Mucosa of descending colon (tissue), 3 donors: ENCODE data around the gene CHRND. TPM values are rescaled to one million over a fixed set of nuclear protein-coding genes. Genes with fewer than 3 reads are reported as not detected.

Source experiments
- ATAC-seq: fragments of 200-7000 bp; cut with Tn5 transposase; one replicate; pipeline ENCODE4 v1.9.1; 2020; ENCODE audit warnings: mild to moderate bottlenecking, moderate library complexity
- DNase-seq, 3 donors: peaks; one replicate each; pipeline ENCODE4 v3.0.0-alpha.2; 2020
- H3K36me3 ChIP-seq: fragments of 200-600 bp; one replicate; pipeline ENCODE4 v1.8.0; 2021; ENCODE audit warnings: low read depth, mild to moderate bottlenecking
- H3K4me1 ChIP-seq: fragments of 200-600 bp; one replicate; pipeline ENCODE4 v1.8.0; 2021; ENCODE audit warnings: low read depth, mild to moderate bottlenecking
- H3K4me3 ChIP-seq: fragments of 200-600 bp; one replicate; pipeline ENCODE4 v1.8.0; 2021; ENCODE audit warnings: mild to moderate bottlenecking
- H3K9me3 ChIP-seq: fragments of 200-600 bp; one replicate; pipeline ENCODE4 v1.8.0; 2021; ENCODE audit warnings: mild to moderate bottlenecking
- CTCF ChIP-seq: fragments of 200-600 bp; IDR thresholded peaks from one replicate; pipeline ENCODE4 v1.8.0; 2022; ENCODE audit warnings: antibody characterized with exemption, mild to moderate bottlenecking
- intact Hi-C, 2 donors: fragments of 100-400 bp; cut with DNase I in 1 of 2; cut with micrococcal nuclease in 1 of 2; formaldehyde crosslinking; loops; one replicate each; pipeline versions ENCODE4 v1.11.0 to v1.11.1; 2022; cut with DNase I, micrococcal nuclease
- total RNA-seq, 3 donors: library from RNA; stranded (reverse); fragmentation: NEBNext Ultra II Directional in 2 of 3; extraction: Animal tissue kit (Norgen Biotek cat#: 25700) in 2 of 3; gene quantifications; one replicate each; pipeline versions ENCODE4 v1.2.1 to v1.2.4, GENCODE V29; 2021 to 2023
- donor health status: DM: no; HTN: no; CAD: no; lungs with moderate emphysema.
- donor health status: DM: no; HTN: no; CAD: no.
- donor health status: DM: no; HTN: yes; CAD: no.

Gene CHRND
- total RNA-seq, 3 donors from 2014 or later = not detected

DNA sequence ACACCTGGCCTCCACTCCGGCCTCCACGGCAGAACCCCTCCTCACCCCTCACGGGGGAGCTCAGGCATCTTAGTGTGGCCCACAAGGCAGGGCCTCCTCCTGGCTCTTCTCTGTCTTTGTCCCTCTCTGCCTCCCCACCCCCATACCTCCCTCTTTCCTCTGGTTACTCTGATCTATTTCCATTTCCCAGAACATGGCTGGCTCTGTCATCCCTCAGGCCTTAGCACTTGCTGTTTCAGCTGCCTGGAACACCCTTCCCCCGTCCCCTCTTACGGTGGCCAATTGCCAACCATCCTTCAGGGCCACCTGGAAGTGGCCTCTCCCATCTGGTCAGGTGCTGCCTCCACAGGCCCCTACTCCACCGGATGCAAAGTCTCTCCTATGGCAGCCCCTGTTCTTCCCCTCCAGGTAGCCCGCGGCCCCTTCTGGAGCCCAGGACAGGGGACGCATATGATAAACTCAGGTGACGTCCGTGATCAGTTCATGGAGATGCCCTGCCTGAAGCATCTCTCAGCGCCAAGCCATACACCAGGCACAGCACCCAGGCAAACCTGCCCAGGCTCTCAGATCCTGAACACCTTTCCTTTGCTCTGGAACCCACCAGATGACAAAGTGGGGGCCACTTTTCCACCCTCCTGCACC lies 34.7 kb upstream of the CHRND start:
- DNase-seq = peak in 1 of 3 donors; percentile 6
- no peak for ATAC-seq
- Histone ChIP-seq H3K36me3 (no peaks in the 10 kb centered on the region), H3K4me1 (peaks cover 5% of the 10 kb centered on the region), H3K9me3 (no peaks in the 10 kb centered on the region), H3K4me3 (no peak overlapping the region)
- intact Hi-C loops = no loop called here
- TF ChIP-seq CTCF = no peak

GRCh38 chr2:232492236-232492848 lies 33.6 kb upstream of the CHRND start:
- TF ChIP-seq CTCF = no peak
- intact Hi-C loops = no loop called here
- no peaks in the 10 kb centered on the region for H3K4me1 ChIP-seq
- H3K4me3 ChIP-seq = no peak overlapping the region
- H3K9me3 ChIP-seq = no peaks in the 10 kb centered on the region
- DNase-seq (peak in 1 of 3 donors; percentile 5), ATAC-seq (no peak)
- H3K36me3 ChIP-seq = no peaks in the 10 kb centered on the region

DNA sequence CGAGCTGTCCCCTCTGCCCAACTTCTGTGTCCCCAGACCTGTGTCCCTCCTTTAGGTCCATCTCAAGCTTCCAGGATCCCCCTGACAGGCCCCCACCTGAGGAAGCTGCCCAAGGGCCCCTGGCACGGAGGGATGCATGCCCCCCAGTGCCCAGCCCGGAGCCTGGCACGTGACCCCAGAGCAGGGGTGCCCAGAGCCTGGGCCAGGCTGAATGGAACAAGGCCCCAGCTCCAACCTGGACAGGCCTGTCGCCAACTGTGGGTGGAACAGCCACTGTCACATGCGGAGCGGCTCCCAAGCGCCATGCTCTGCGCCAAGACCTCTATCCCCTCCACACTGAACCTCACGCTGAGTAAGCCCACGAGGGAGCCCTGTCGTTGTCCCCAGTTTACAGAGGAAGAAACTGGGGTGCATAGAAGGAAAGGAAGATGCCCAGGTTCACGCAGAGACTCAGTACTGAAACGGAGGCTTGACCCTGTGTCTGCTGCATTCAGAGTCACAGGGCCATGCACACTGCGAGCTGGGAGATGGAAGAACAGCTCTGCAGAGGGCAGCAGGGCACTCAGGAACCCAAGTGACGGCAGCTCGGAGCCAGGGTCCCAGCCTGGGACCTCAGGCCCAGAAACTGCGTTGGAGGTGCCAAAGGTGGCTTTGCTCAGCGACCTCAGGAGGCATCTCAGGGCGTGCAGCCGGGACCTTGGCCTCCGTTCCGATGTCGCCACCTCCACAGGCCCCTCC lies 32.8 kb upstream of the CHRND start:
- no peak overlapping the region for H3K4me3 ChIP-seq
- TF ChIP-seq CTCF = no peak
- H3K9me3 ChIP-seq = no peaks in the 10 kb centered on the region
- intact Hi-C loops = no loop called here
- ATAC-seq (no peak), DNase-seq (peak in 1 of 3 donors; percentile 23)
- H3K4me1 ChIP-seq = no peaks in the 10 kb centered on the region
- H3K36me3 ChIP-seq = no peaks in the 10 kb centered on the region

GRCh38 chr2:232493701-232494474 lies 32.1 kb upstream of the CHRND start:
- TF ChIP-seq CTCF = no peak

GRCh38 chr2:232494542-232494941 lies 31.4 kb upstream of the CHRND start:
- Histone ChIP-seq H3K4me3 (no peak overlapping the region), H3K9me3 (no peaks in the 10 kb centered on the region), H3K4me1 (no peaks in the 10 kb centered on the region), H3K36me3 (no peaks in the 10 kb centered on the region)
- ATAC-seq (no peak), DNase-seq (peak in 1 of 3 donors; percentile 23)
- no peak for TF ChIP-seq CTCF
- intact Hi-C loops = no loop called here

More at GRCh38 chr2:232493701-232494474, 32.1 kb upstream of the CHRND start:
- H3K36me3 ChIP-seq = no peaks in the 10 kb centered on the region
- no peak overlapping the region for H3K4me3 ChIP-seq
- ATAC-seq (no peak), DNase-seq (peak in 1 of 3 donors; percentile 27)
- intact Hi-C loops = no loop called here
- H3K4me1 ChIP-seq = no peaks in the 10 kb centered on the region
- H3K9me3 ChIP-seq = no peaks in the 10 kb centered on the region
